HepG2 (cell line): ENCODE measurements around the gene BST2. TPM values are rescaled to one million over a fixed set of nuclear protein-coding genes. Genes with fewer than 3 reads are reported as not detected.

Experiments
- ATAC-seq: fragments of 200-7000 bp; cut with Tn5 transposase; 3 replicates; pipeline ENCODE4 v1.9.1; 2020; ENCODE audit warnings: mild to moderate bottlenecking, moderate library complexity
- BruUV-seq: library from RNA; stranded (reverse); fragments of 400-500 nt; replicated peaks from 2 replicates; lab custom pipeline; 2021; lab: Mats Ljungman, UMichigan
- CTCF ChIA-PET: fragments of 300-600 bp; formaldehyde crosslinking; extraction: SDS; loops from one replicate; lab custom pipeline; 2021; ENCODE audit warnings: low total read pairs, inconsistent platforms, low intra/inter-chr PET ratio; lab: Yijun Ruan, JAX
- POLR2A ChIA-PET: fragments of 350-600 bp; sonication (Branson Sonifier 250); formaldehyde crosslinking; loops from one replicate; lab custom pipeline; 2020; ENCODE audit warnings: antibody characterized with exemption, inconsistent platforms; lab: Yijun Ruan, JAX
- DNase-seq: peaks from one replicate; pipeline ENCODE4 v3.0.0-alpha.2; 2015; ENCODE audit warnings: low spot score
- FAIRE-seq: peaks from 3 replicates; lab custom pipeline; 2011; peaks lifted over from hg19 to GRCh38; lab: Jason Lieb, UNC
- H2AFZ ChIP-seq: one replicate; pipeline ENCODE4 v1.6.1; 2011; ENCODE audit warnings: low read length, inconsistent platforms
- H3K27ac ChIP-seq: fragments of 300-600 bp; 3 replicates; pipeline ENCODE4 v1.8.0; 2011; ENCODE audit warnings: mixed run types, mild to moderate bottlenecking, mixed read lengths, low read length, inconsistent platforms; ENCODE audit not compliant: insufficient read depth; ENCODE audit errors: extremely low read length
- H3K27me3 ChIP-seq, 2 experiments: fragments of 200-600 bp in 1 of 2; 2 replicates in 1 of 2; 3 replicates in 1 of 2; pipeline versions ENCODE4 v1.6.0 to v1.8.0; 2011; ENCODE audit warnings: low read length in 2 of 2, mild to moderate bottlenecking in 2 of 2, moderate library complexity in 2 of 2, inconsistent platforms in 1 of 2; ENCODE audit not compliant: insufficient read depth in 2 of 2, control insufficient read depth in 1 of 2
- H3K36me3 ChIP-seq, 2 experiments: fragments of 200-600 bp in 1 of 2; replicated peaks in 1 of 2; 2 replicates in 1 of 2; 3 replicates in 1 of 2; pipeline versions ENCODE4 v1.5.1 to v1.8.0; 2011; ENCODE audit warnings: low read length in 2 of 2, inconsistent platforms in 1 of 2; ENCODE audit not compliant: insufficient read depth in 2 of 2, control insufficient read depth in 1 of 2
- H3K4me1 ChIP-seq: 2 replicates; pipeline ENCODE4 v1.5.1; 2012; ENCODE audit warnings: low read length, inconsistent platforms; ENCODE audit not compliant: insufficient read depth
- H3K4me2 ChIP-seq: 2 replicates; pipeline ENCODE4 v1.6.0; 2011; ENCODE audit warnings: low read depth, low read length, inconsistent platforms
- H3K4me3 ChIP-seq, 3 experiments: fragments of 200-600 bp in 1 of 3; sonication (generic), shearing (Covaris generic) in 1 of 3; replicated peaks in 1 of 3; 2 replicates each; pipeline ENCODE4 v1.5.1; 2011 to 2016; ENCODE audit warnings: low read length in 3 of 3, inconsistent platforms in 2 of 3, low read depth in 2 of 3, mild to moderate bottlenecking in 2 of 3, control low read depth in 1 of 3, mixed read lengths in 1 of 3; ENCODE audit not compliant: insufficient read depth in 1 of 3
- H3K79me2 ChIP-seq: one replicate; pipeline ENCODE4 v1.6.1; 2011; ENCODE audit warnings: low read length, inconsistent platforms; ENCODE audit not compliant: insufficient read depth
- H3K9ac ChIP-seq: 2 replicates; pipeline ENCODE4 v1.6.0; 2011; ENCODE audit warnings: mild to moderate bottlenecking, low read depth, low read length, inconsistent platforms; ENCODE audit not compliant: insufficient read depth
- H3K9me3 ChIP-seq: 2 replicates; pipeline ENCODE4 v1.5.1; 2012; ENCODE audit warnings: mild to moderate bottlenecking, low read length
- H4K20me1 ChIP-seq: 2 replicates; pipeline ENCODE4 v1.6.0; 2011; ENCODE audit warnings: inconsistent platforms, mild to moderate bottlenecking, low read length, moderate library complexity; ENCODE audit not compliant: insufficient read depth
- EP300 ChIP-seq, 3 experiments: sonication (generic) in 1 of 3; formaldehyde crosslinking in 1 of 3; IDR thresholded peaks; 2 replicates each; pipeline versions ENCODE4 v1.5.1 to v1.6.1; 2011 to 2020; ENCODE audit warnings: low read depth in 2 of 3, low read length in 2 of 3, borderline replicate concordance in 1 of 3, improper control_type of control experiment in 1 of 3, mild to moderate bottlenecking in 1 of 3, missing genetic modification reagents in 1 of 3, moderate library complexity in 1 of 3
- GFI1 ChIP-seq: sonication (generic); formaldehyde crosslinking; IDR thresholded peaks from 2 replicates; pipeline ENCODE4 v1.5.0; 2020; ENCODE audit warnings: missing genetic modification reagents, mild to moderate bottlenecking, borderline replicate concordance
- KDM4B ChIP-seq: sonication (generic); formaldehyde crosslinking; IDR thresholded peaks from 2 replicates; pipeline ENCODE4 v1.4.0; 2020; ENCODE audit warnings: missing genetic modification reagents
- NFATC3 ChIP-seq: sonication (generic); formaldehyde crosslinking; IDR thresholded peaks from 2 replicates; pipeline ENCODE4 v1.5.1; 2020; ENCODE audit warnings: mild to moderate bottlenecking, missing genetic modification reagents
- NFIC ChIP-seq: IDR thresholded peaks from 2 replicates; pipeline ENCODE4 v1.6.1; 2012; ENCODE audit warnings: mild to moderate bottlenecking, low read length, inconsistent platforms
- NR2F6 ChIP-seq, 2 experiments: IDR thresholded peaks; 2 replicates each; pipeline ENCODE4 v1.6.1; 2016; ENCODE audit warnings: antibody characterized with exemption in 1 of 2, mild to moderate bottlenecking in 1 of 2
- TRAFD1 ChIP-seq: sonication (generic); formaldehyde crosslinking; IDR thresholded peaks from 2 replicates; pipeline ENCODE4 v1.5.1; 2020; ENCODE audit warnings: missing genetic modification reagents, mild to moderate bottlenecking, borderline replicate concordance
- TSC22D2 ChIP-seq: sonication (generic); formaldehyde crosslinking; IDR thresholded peaks from 2 replicates; pipeline ENCODE4 v1.5.1; 2020; ENCODE audit warnings: missing genetic modification reagents, mild to moderate bottlenecking, borderline replicate concordance
- ZBTB10 ChIP-seq: sonication (generic); formaldehyde crosslinking; IDR thresholded peaks from 2 replicates; pipeline ENCODE4 v1.4.0; 2020; ENCODE audit warnings: missing genetic modification reagents, borderline replicate concordance
- ZNF224 ChIP-seq: sonication (generic); formaldehyde crosslinking; IDR thresholded peaks from 2 replicates; pipeline ENCODE4 v1.5.0; 2020; ENCODE audit warnings: mild to moderate bottlenecking, missing genetic modification reagents
- ZNF256 ChIP-seq: sonication (generic); formaldehyde crosslinking; conservative IDR thresholded peaks from 2 replicates; pipeline ENCODE4 v1.4.0; 2020; ENCODE audit warnings: missing genetic modification reagents
- ZNF564 ChIP-seq: sonication (generic); formaldehyde crosslinking; IDR thresholded peaks from 2 replicates; pipeline ENCODE4 v1.8.1; 2023; ENCODE audit warnings: mild to moderate bottlenecking, missing genetic modification reagents
- WGBS: methylation state at CpG from one replicate; pipeline ENCODE4 v1.1.6; 2017; ENCODE audit warnings: low lambda C conversion rate; 5-methylcytosine and 5-hydroxymethylcytosine counted together
- in situ Hi-C: cut with HindIII; loops from 2 replicates; pipeline ENCODE4 v1.10.0; 2017; ENCODE audit warnings: low pct_unique_long_range_greater_than_20kb; ENCODE audit not compliant: extremely low pct_ligation_motif_present
- intact Hi-C: fragments of 100-400 bp; cut with micrococcal nuclease; formaldehyde crosslinking; loops from one replicate; pipeline ENCODE4 v1.10.0; 2022; ENCODE audit not compliant: unreplicated experiment
- polyA plus RNA-seq, 8 experiments: library from polyadenylated mRNA; depleted of rRNA in 3 of 8; stranded (reverse) in 7 of 8; unstranded in 1 of 8; fragments of >200 nt; fragmentation: Illumina TruSeq in 4 of 8; extraction: Trizol in 4 of 8; gene quantifications; 2 replicates each; pipeline versions ENCODE4 v1.2.1 to v1.2.3, GENCODE V29; 2011 to 2016; ENCODE audit warnings: low read depth in 4 of 8, missing spikeins in 1 of 8, mixed read lengths in 1 of 8; ENCODE audit not compliant: insufficient read depth in 1 of 8
- total RNA-seq, 5 experiments: library from RNA; depleted of rRNA; stranded (reverse); fragments of >200 nt; fragmentation: Illumina TruSeq; extraction: Trizol; gene quantifications; 2 replicates each; pipeline ENCODE4 v1.2.3, GENCODE V29; 2016; ENCODE audit warnings: low read depth in 1 of 5
- TF ChIP-seq, protein P1 (sequence below): IDR thresholded peaks from 2 replicates; pipeline ENCODE4 v1.6.1; 2016; ENCODE audit warnings: low read depth

The BST2 gene
- total and polyA plus RNA-seq, 2 of the 13 experiments (the other 11 are each of a cell fraction or from before 2014, with no cell fraction given): 58.8 to 93.8 TPM

- H3K9ac ChIP-seq: no peak overlapping the region
- in situ Hi-C loops (no loop called here), intact Hi-C loops (no loop called here)
- H4K20me1 ChIP-seq: no peaks in the 10 kb centered on the region
- no peak overlapping the region; the same call in 1 of the 2 replicates for H3K4me2 ChIP-seq
- FAIRE-seq (no peak), ATAC-seq (0 out of 3 replicates have a peak, but pooled peaks have one; percentile 41), DNase-seq (no peak)
- H3K9me3 ChIP-seq: no peaks in the 10 kb centered on the region
- H3K27me3 ChIP-seq: peaks cover 3 to 11% of the 10 kb centered on the region in 2 experiments; a peak in 3 of 5 replicates
- CTCF ChIA-PET: no interaction called here
- H3K4me3 ChIP-seq: no peak overlapping the region
- H3K79me2 ChIP-seq: no peaks in the 10 kb centered on the region
- H3K27ac ChIP-seq: no peak overlapping the region
- no TSS peak for BruUV-seq
- 33% methylated on average over 4 of the region's 7 CpGs for WGBS
- peaks cover 24% of the 10 kb centered on the region for H3K4me1 ChIP-seq
- no peak overlapping the region for H2AFZ ChIP-seq
- no peaks in the 10 kb centered on the region for H3K36me3 ChIP-seq
- POLR2A ChIA-PET: no interaction called here
- TF ChIP-seq NR2F6 (IDR thresholded peaks at IDR 0.05) (no peak), NR2F6 (CRISPR knock-in tag; IDR thresholded peaks at IDR 0.05) (no peak), ZBTB10 (no peak), ZNF256 (CRISPR knock-in tag) (no peak), GFI1 (no peak), NFIC (no peak), NFATC3 (CRISPR knock-in tag) (no peak), EP300 (IDR thresholded peaks at IDR 0.05; ENCODE audit: low read depth in 2 of 2, low read length in 2 of 2) (no peak), EP300 (CRISPR knock-in tag; IDR thresholded peaks at IDR 0.05; ENCODE audit: borderline replicate concordance) (no peak), TRAFD1 (CRISPR knock-in tag) (no peak), TSC22D2 (CRISPR knock-in tag) (no peak), ZNF224 (CRISPR knock-in tag) (no peak), ZNF564 (CRISPR knock-in tag) (no peak), KDM4B (CRISPR knock-in tag) (no peak)
- TF ChIP-seq, protein P1, sequence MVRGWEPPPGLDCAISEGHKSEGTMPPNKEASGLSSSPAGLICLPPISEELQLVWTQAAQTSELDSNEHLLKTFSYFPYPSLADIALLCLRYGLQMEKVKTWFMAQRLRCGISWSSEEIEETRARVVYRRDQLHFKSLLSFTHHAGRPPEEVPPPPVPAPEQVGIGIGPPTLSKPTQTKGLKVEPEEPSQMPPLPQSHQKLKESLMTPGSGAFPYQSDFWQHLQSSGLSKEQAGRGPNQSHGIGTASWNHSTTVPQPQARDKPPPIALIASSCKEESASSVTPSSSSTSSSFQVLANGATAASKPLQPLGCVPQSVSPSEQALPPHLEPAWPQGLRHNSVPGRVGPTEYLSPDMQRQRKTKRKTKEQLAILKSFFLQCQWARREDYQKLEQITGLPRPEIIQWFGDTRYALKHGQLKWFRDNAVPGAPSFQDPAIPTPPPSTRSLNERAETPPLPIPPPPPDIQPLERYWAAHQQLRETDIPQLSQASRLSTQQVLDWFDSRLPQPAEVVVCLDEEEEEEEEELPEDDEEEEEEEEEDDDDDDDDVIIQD (CRISPR knock-in tag): no peak
Measured at GRCh38 chr19:17358395-17358794, 47.0 kb downstream of the BST2 start.
